AG09309 (cell line): ENCODE data around the gene RHBDF1.
A peak's percentile ranks its signal among the peaks of the same experiment; 100 is the strongest.

Source experiments
- DNase-seq: peaks from one replicate; pipeline ENCODE4 v3.0.0-alpha.2; 2010; ENCODE audit warnings: low read depth
- H3K4me3 ChIP-seq: 2 replicates; pipeline ENCODE4 v1.5.1; 2011; ENCODE audit warnings: mild to moderate bottlenecking, low read depth, low read length, moderate library complexity; ENCODE audit not compliant: control insufficient read depth
- TF ChIP-seq, protein P1 (sequence below): IDR thresholded peaks from 2 replicates; pipeline ENCODE4 v1.5.1; 2011; ENCODE audit warnings: mild to moderate bottlenecking, low read depth, low read length, inconsistent platforms; ENCODE audit not compliant: insufficient read depth, control insufficient read depth; ENCODE audit errors: missing control alignments

The RHBDF1 gene

DNA sequence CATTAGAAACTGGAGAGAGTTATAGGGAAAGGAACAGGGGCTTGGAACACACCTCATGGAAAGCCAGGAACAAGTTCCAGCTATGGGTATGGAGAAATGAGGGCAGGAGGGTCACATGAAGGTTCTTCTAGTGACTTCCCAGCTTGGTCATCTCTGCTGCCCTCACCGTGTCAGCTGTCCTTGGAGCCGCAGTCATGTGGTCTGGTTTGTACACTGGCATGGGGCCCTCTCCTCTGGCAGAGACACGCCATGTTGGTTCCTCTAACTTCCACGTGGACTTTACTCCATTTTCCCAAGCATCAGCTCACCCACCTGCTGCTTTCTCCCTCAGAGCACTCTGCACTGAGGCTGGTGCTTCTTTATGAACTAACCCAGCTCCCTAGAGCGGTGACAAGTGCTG is 31.9 kb upstream of the RHBDF1 start:
- DNase-seq = no peak
- H3K4me3 ChIP-seq = no peak overlapping the region
- TF ChIP-seq, protein P1, sequence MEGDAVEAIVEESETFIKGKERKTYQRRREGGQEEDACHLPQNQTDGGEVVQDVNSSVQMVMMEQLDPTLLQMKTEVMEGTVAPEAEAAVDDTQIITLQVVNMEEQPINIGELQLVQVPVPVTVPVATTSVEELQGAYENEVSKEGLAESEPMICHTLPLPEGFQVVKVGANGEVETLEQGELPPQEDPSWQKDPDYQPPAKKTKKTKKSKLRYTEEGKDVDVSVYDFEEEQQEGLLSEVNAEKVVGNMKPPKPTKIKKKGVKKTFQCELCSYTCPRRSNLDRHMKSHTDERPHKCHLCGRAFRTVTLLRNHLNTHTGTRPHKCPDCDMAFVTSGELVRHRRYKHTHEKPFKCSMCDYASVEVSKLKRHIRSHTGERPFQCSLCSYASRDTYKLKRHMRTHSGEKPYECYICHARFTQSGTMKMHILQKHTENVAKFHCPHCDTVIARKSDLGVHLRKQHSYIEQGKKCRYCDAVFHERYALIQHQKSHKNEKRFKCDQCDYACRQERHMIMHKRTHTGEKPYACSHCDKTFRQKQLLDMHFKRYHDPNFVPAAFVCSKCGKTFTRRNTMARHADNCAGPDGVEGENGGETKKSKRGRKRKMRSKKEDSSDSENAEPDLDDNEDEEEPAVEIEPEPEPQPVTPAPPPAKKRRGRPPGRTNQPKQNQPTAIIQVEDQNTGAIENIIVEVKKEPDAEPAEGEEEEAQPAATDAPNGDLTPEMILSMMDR = no peak

DNA sequence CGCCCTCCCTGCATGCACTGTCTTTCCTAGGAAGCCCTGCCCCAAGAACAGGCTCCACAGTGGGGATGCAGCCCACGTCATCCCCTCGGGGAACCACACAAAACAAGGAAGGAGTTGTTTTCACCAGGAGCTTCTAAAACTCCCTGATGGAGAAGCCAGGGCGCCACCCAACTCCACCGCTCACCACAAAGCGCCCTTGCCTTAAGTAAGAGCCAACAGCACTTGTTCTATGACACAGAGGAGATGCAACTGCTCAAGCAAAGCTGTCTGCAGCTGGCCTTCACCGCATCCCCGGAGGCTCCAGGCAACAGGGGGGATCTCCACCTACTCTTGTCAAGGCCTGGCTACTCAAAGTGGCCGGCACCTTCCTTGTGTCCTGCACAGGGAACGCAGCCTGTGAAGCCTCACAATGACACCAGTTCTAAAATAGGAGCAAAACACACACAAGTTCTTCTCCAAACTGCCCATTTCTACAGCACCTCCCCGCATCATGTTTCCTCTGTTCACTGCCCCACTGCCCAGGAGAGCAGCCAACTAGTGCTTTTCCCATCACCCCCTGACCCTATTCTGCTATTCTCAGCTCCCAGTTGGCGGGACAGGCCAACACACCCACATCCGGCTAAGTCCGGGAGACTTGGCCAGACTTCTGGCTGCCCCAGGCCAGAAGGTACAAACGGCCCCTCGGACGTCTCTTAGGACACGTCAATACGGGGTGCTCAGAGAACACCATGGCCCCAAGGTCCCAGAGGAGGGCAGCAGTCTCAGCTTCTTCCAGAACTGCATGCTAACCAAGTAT is 29.8 kb upstream of the RHBDF1 start:
- TF ChIP-seq, protein P1 = no peak
- no peak for DNase-seq
- H3K4me3 ChIP-seq = no peak overlapping the region

DNA sequence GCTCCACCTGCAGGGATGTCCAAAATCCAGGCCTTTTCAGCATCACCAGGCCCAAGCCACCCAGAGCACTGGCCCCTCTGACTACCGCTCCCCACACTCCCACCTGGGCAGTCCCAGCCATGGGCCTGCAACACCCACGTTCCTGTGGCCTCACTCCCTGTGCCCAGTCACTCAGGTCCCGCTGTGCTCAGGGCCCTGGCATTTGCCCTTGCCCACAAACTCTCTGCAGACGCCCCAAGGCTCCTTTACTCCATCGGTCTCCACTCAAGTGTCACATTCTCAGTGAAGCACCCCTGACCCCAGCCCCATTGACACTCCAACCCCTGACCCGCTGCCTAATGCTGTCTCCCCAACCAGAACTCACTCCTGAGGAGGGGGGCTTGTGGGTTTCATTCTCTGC is 29.2 kb upstream of the RHBDF1 start:
- no peak for DNase-seq
- TF ChIP-seq, protein P1 = no peak
- H3K4me3 ChIP-seq = no peak overlapping the region

DNA sequence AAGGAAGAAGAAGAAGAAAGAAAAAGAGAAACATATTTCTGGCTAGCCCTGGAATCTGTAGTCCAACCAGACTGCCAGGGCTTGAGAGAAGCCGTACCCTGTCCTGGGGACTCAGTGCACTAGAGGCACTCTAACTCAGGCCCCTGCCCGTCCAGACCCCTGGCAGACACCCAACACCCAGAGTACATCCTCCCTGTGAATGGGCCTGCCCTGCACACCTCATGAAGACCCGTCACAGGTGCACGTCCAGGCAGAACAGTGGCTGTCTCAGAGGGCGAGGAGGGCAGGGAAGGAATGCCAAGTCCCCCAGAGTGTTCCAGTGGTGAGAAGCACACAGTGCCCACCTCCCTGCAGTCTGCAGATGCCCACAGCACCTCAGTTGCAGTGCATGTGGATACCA is 28.6 kb upstream of the RHBDF1 start:
- DNase-seq = no peak
- H3K4me3 ChIP-seq = no peak overlapping the region
- TF ChIP-seq, protein P1 = no peak

DNA sequence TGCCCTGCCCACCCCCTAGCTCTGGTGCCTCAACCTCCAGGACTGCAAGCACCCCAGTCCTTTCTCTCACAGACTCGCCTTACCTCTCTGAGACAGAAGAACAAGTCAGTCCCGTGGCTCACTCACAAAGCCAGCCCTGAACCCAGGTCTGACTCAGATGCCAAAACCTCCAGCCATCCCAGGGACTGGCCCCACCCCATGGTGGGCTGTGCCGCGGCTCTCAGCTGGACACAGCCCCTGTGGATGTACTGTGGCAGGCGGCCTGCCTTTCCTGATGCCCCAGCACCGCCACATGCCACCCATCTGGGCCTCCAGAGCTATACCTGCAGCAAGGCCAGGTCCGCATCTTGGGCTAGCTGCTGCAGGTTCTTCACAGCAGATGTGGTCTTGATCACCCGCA is 25.4 kb upstream of the RHBDF1 start:
- no peak overlapping the region for H3K4me3 ChIP-seq
- no peak for DNase-seq
- TF ChIP-seq, protein P1 = no peak

DNA sequence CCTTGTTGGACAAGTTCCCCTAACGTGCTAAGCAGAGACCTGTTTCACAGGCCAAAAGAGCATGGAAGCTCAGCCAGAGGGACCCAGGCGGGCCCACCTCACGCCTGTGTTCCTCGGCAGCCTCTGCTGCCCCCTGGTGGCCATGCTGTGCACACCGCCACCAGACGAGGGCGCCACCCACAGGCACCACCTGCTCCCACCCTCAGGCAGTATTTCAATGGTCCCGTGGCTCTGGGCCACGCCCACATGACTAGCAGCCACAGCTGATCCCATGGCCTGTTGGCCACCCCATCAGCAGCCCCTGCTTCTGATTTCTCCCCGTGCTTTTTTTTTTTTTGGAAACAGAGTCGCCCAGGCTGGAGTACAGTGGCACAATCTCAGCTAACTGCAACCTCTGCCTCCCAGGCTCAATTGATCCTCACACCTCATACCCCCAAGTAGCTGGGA is 24.5 kb upstream of the RHBDF1 start:
- H3K4me3 ChIP-seq = no peak overlapping the region
- no peak for DNase-seq
- TF ChIP-seq, protein P1 = peak; percentile 99
